H1 (cell line): ENCODE measurements around the gene DISP3. TPM values are rescaled to one million over a fixed set of nuclear protein-coding genes. Genes with fewer than 3 reads are reported as not detected.

Source experiments
- CTCF ChIA-PET: fragments of 300-600 bp; sonication (Branson Sonifier 250); formaldehyde crosslinking; loops from one replicate; lab custom pipeline; 2021; ENCODE audit not compliant: partially characterized antibody; lab: Charles Lee
- POLR2A ChIA-PET: fragments of 300-600 bp; sonication (Branson Sonifier 250); formaldehyde crosslinking; loops from one replicate; lab custom pipeline; 2021; ENCODE audit warnings: inconsistent platforms; ENCODE audit not compliant: partially characterized antibody; lab: Charles Lee
- DNase-seq, 2 experiments: peaks; one replicate each; pipeline versions ENCODE4 v3.0.0 to v3.0.0-alpha.2; 2010 to 2022; ENCODE audit warnings: low spot score in 2 of 2, low read depth in 1 of 2, mixed read lengths in 1 of 2
- FAIRE-seq: peaks from 2 replicates; lab custom pipeline; 2011; peaks lifted over from hg19 to GRCh38; lab: Jason Lieb, UNC
- H2AFZ ChIP-seq: 2 replicates; pipeline ENCODE4 v1.8.1; 2012; ENCODE audit warnings: low read length, inconsistent platforms
- H2AK5ac ChIP-seq: 2 replicates; pipeline ENCODE4 v1.6.1; 2013; ENCODE audit warnings: low read depth, low read length
- H2BK120ac ChIP-seq: replicated peaks from 2 replicates; pipeline ENCODE3; 2013; ENCODE audit warnings: low read depth, low read length, inconsistent platforms
- H2BK12ac ChIP-seq: 2 replicates; pipeline ENCODE4 v1.6.1; 2013; ENCODE audit warnings: low read depth, low read length
- H2BK15ac ChIP-seq: 2 replicates; pipeline ENCODE4 v1.6.1; 2013; ENCODE audit warnings: low read length
- H2BK20ac ChIP-seq: 2 replicates; pipeline ENCODE4 v1.6.1; 2013; ENCODE audit warnings: low read length
- H2BK5ac ChIP-seq: 2 replicates; pipeline ENCODE4 v1.6.1; 2013; ENCODE audit warnings: low read depth, low read length
- H3K14ac ChIP-seq: 2 replicates; pipeline ENCODE4 v1.6.1; 2013; ENCODE audit warnings: inconsistent platforms; ENCODE audit not compliant: insufficient read length
- H3K18ac ChIP-seq: 2 replicates; pipeline ENCODE4 v1.6.1; 2013; ENCODE audit warnings: low read length; ENCODE audit errors: extremely low read depth
- H3K23ac ChIP-seq: 2 replicates; pipeline ENCODE4 v1.6.1; 2013; ENCODE audit warnings: inconsistent platforms; ENCODE audit not compliant: insufficient read length
- H3K23me2 ChIP-seq: 2 replicates; pipeline ENCODE4 v1.6.1; 2013; ENCODE audit warnings: low read depth, low read length
- H3K27ac ChIP-seq: 2 replicates; pipeline ENCODE4 v1.6.1; 2011; ENCODE audit warnings: low read depth, low read length, inconsistent platforms
- H3K27me3 ChIP-seq, 4 experiments: replicated peaks in 1 of 4; 1 replicate in 1 of 4; 2 replicates in 3 of 4; pipeline versions ENCODE4 v1.6.1 to v1.8.1; 2011 to 2013; ENCODE audit warnings: low read length in 3 of 4, mild to moderate bottlenecking in 3 of 4, inconsistent platforms in 2 of 4, mixed read lengths in 2 of 4, moderate library complexity in 1 of 4; ENCODE audit not compliant: control insufficient read depth in 3 of 4, insufficient read depth in 3 of 4; ENCODE audit errors: extremely low read depth in 1 of 4
- H3K36me3 ChIP-seq, 4 experiments: 2 replicates each; pipeline versions ENCODE4 v1.6.1 to v1.8.1; 2011 to 2013; ENCODE audit warnings: mild to moderate bottlenecking in 4 of 4, low read length in 3 of 4, moderate library complexity in 2 of 4, control low read depth in 1 of 4, inconsistent platforms in 1 of 4; ENCODE audit not compliant: insufficient read depth in 4 of 4, control insufficient read depth in 2 of 4
- H3K4ac ChIP-seq: replicated peaks from 2 replicates; pipeline ENCODE3; 2013; ENCODE audit warnings: low read length, low read depth, mixed read lengths, inconsistent platforms; ENCODE audit not compliant: insufficient read length
- H3K4me1 ChIP-seq, 4 experiments: replicated peaks in 1 of 4; 1 replicate in 1 of 4; 2 replicates in 3 of 4; pipeline versions ENCODE4 v1.6.1 to v1.8.1; 2011 to 2013; ENCODE audit warnings: low read length in 3 of 4, inconsistent platforms in 2 of 4, mixed read lengths in 1 of 4; ENCODE audit not compliant: insufficient read depth in 4 of 4, control insufficient read depth in 3 of 4
- H3K4me2 ChIP-seq, 2 experiments: 2 replicates each; pipeline versions ENCODE4 v1.6.1 to v1.8.1; 2011 to 2013; ENCODE audit warnings: low read depth in 2 of 2, low read length in 2 of 2, control low read depth in 1 of 2, inconsistent platforms in 1 of 2, mild to moderate bottlenecking in 1 of 2; ENCODE audit not compliant: insufficient read depth in 1 of 2
- H3K4me3 ChIP-seq, 4 experiments: fragments of 200-600, 300-600 bp in 1 of 4; sonication (generic), shearing (Covaris generic), sonication (Bioruptor Twin) in 1 of 4; 2 replicates each; pipeline versions ENCODE4 v1.5.1 to v1.8.1; 2011 to 2016; ENCODE audit warnings: low read length in 4 of 4, low read depth in 3 of 4, control low read depth in 2 of 4, inconsistent platforms in 2 of 4, mild to moderate bottlenecking in 2 of 4, mixed read lengths in 1 of 4, moderate library complexity in 1 of 4; ENCODE audit not compliant: insufficient read depth in 2 of 4; ENCODE audit errors: extremely low read depth in 1 of 4
- H3K56ac ChIP-seq: replicated peaks from 2 replicates; pipeline ENCODE3; 2013; ENCODE audit warnings: low read depth, mild to moderate bottlenecking, mixed read lengths, low read length, inconsistent platforms; ENCODE audit not compliant: insufficient read length
- H3K79me1 ChIP-seq: 2 replicates; pipeline ENCODE4 v1.6.1; 2013; ENCODE audit warnings: low read depth, low read length, control low read depth
- H3K79me2 ChIP-seq, 2 experiments: 2 replicates each; pipeline versions ENCODE4 v1.6.1 to v1.8.1; 2012 to 2013; ENCODE audit warnings: low read length in 2 of 2, mild to moderate bottlenecking in 2 of 2, inconsistent platforms in 1 of 2; ENCODE audit not compliant: insufficient read depth in 2 of 2, control insufficient read depth in 1 of 2
- H3K9ac ChIP-seq, 4 experiments: replicated peaks in 1 of 4; 1 replicate in 1 of 4; 2 replicates in 3 of 4; pipeline versions ENCODE4 v1.6.1 to v1.8.1; 2011 to 2013; ENCODE audit warnings: low read depth in 3 of 4, low read length in 3 of 4, control low read depth in 2 of 4, mild to moderate bottlenecking in 2 of 4, moderate library complexity in 2 of 4, inconsistent platforms in 1 of 4; ENCODE audit errors: extremely low read depth in 1 of 4
- H3K9me3 ChIP-seq, 2 experiments: 2 replicates each; pipeline versions ENCODE4 v1.6.1 to v1.8.1; 2012 to 2013; ENCODE audit warnings: mild to moderate bottlenecking in 2 of 2, moderate library complexity in 2 of 2, control low read depth in 1 of 2, inconsistent platforms in 1 of 2, low read depth in 1 of 2, low read length in 1 of 2, mixed read lengths in 1 of 2; ENCODE audit not compliant: insufficient read depth in 2 of 2
- H4K20me1 ChIP-seq, 2 experiments: replicated peaks in 1 of 2; 2 replicates each; pipeline versions ENCODE3 to v1.8.1; 2011 to 2013; ENCODE audit warnings: inconsistent platforms in 2 of 2, low read length in 2 of 2, mild to moderate bottlenecking in 1 of 2; ENCODE audit not compliant: insufficient read depth in 2 of 2, control insufficient read depth in 1 of 2
- H4K5ac ChIP-seq: 2 replicates; pipeline ENCODE4 v1.6.1; 2013; ENCODE audit warnings: low read length, low read depth, mixed read lengths, inconsistent platforms; ENCODE audit not compliant: insufficient read length
- H4K8ac ChIP-seq: 2 replicates; pipeline ENCODE4 v1.8.0; 2013; ENCODE audit warnings: mild to moderate bottlenecking, moderate library complexity, low read length, inconsistent platforms; ENCODE audit not compliant: insufficient read depth; ENCODE audit errors: extremely low read depth
- H4K91ac ChIP-seq: replicated peaks from 2 replicates; pipeline ENCODE3; 2013; ENCODE audit warnings: low read length, mixed read lengths, inconsistent platforms; ENCODE audit not compliant: insufficient read length
- CBX5 ChIP-seq: fragments of 300-800, 300-1000 bp; sonication (generic); IDR thresholded peaks from 2 replicates; pipeline ENCODE4 v1.7.1; 2016; ENCODE audit warnings: antibody characterized with exemption, low read length, low read depth
- CTBP2 ChIP-seq: IDR thresholded peaks from 2 replicates; pipeline ENCODE4 v1.7.0; 2011; ENCODE audit warnings: borderline replicate concordance, mild to moderate bottlenecking, moderate library complexity, mixed read lengths, low read length; ENCODE audit not compliant: insufficient read depth, insufficient read length
- KDM5A ChIP-seq: fragments of 200-600 bp; IDR thresholded peaks from 2 replicates; pipeline ENCODE4 v1.7.1; 2012; ENCODE audit warnings: mild to moderate bottlenecking, low read length, inconsistent platforms, mixed read lengths
- POU5F1 ChIP-seq: IDR thresholded peaks from 2 replicates; pipeline ENCODE4 v1.6.1; 2011; ENCODE audit warnings: low read depth, mild to moderate bottlenecking, low read length, moderate library complexity
- RAD21 ChIP-seq, 2 experiments: IDR thresholded peaks in 1 of 2; conservative IDR thresholded peaks in 1 of 2; 2 replicates each; pipeline ENCODE4 v1.6.1; 2011; ENCODE audit warnings: low read depth in 2 of 2, low read length in 2 of 2, improper control_type of control experiment in 1 of 2, inconsistent platforms in 1 of 2, mild to moderate bottlenecking in 1 of 2, moderate library complexity in 1 of 2
- RNF2 ChIP-seq: fragments of 200-900, 300-1000 bp; sonication (generic); IDR thresholded peaks from 2 replicates; pipeline ENCODE4 v1.7.1; 2016; ENCODE audit warnings: borderline replicate concordance, low read depth, mild to moderate bottlenecking, antibody characterized with exemption, low read length; ENCODE audit not compliant: poor library complexity, severe bottlenecking; ENCODE audit errors: missing control alignments
- SIN3A ChIP-seq, 2 experiments: IDR thresholded peaks in 1 of 2; conservative IDR thresholded peaks in 1 of 2; 2 replicates each; pipeline ENCODE4 v1.6.1; 2011 to 2012; ENCODE audit warnings: low read length in 2 of 2, improper control_type of control experiment in 1 of 2, low read depth in 1 of 2, mild to moderate bottlenecking in 1 of 2
- WGBS, 2 experiments: shearing (Covaris generic) in 1 of 2; methylation state at CpG; one replicate each; pipeline versions ENCODE4 v1.1.6 to v1.1.7; 2013 to 2015; ENCODE audit warnings: low lambda C conversion rate in 2 of 2, mixed read lengths in 2 of 2, inconsistent platforms in 1 of 2, low coverage in 1 of 2, missing lambda C conversion rate in 1 of 2; ENCODE audit not compliant: insufficient replicate concordance in 2 of 2, insufficient coverage in 1 of 2, insufficient read length in 1 of 2; ENCODE audit errors: extremely low coverage in 1 of 2, missing lambda C conversion rate in 1 of 2; 5-methylcytosine and 5-hydroxymethylcytosine counted together
- polyA plus RNA-seq, 7 experiments: library from polyadenylated mRNA; depleted of rRNA in 3 of 7; stranded (reverse) in 5 of 7; unstranded in 2 of 7; fragments of >200 nt in 5 of 7; fragments of 200-250 nt in 2 of 7; gene quantifications; 1 replicate in 5 of 7; 2 replicates in 1 of 7; 4 replicates in 1 of 7; pipeline versions ENCODE4 v1.2.1 to v1.2.3, GENCODE V29; 2011 to 2013; ENCODE audit warnings: missing spikeins in 2 of 7, mixed read lengths in 2 of 7
- total RNA-seq: library from RNA; stranded (reverse); fragmentation: NEBNext Ultra II Directional; extraction: Animal tissue kit (Norgen Biotek cat#: 25700); gene quantifications from 2 replicates; pipeline ENCODE4 v1.2.1, GENCODE V29; 2021
- TF ChIP-seq, protein P1 (sequence below): IDR thresholded peaks from 2 replicates; pipeline ENCODE4 v1.6.1; 2012; ENCODE audit warnings: low read length, inconsistent platforms

DISP3 gene
- total and polyA plus RNA-seq, 2 of the 8 experiments (the other 6 are each of a cell fraction or from before 2014, with no cell fraction given), result 3.4 to 4.6 TPM

DNA sequence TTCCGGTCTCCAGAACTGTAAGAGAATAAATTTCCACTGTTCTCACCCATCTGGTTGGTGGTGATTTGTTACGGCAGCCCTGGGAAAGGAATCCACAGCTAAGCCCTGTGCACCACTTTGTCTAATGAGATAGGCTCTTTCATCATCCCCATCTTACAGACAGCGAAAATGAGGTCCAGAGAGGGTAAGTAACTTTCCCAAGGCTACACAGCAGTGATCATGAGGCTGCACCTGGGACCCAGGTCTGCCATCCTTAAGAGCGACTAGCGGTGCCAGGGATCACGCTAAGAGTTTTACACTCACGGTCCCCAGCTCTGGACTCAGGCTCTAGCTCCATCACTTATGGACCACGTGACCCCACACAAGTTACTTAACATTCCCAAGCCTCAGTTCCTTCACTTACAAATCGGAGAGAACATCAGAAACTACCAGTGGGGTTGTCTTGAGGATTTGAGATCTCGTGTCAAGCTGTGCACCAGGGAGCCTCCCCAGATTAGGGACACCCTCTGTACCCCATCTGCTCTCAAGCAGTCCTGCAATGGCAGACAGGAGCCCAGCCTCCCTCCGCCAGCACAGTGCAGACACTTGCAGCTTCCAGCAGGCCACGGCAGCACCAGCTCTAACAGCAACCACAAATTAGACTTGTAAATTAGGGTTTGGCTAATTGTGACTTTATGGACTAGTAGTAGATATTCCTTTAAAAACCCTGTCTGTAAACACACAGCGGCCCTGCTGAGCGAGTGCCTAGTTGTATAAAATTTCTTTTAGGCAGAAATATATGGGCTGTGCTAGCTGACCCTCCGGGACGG is 87.3 kb downstream of the DISP3 start:
- Histone ChIP-seq H4K8ac (no peak overlapping the region), H3K27ac (no peak overlapping the region; the same call in 1 of the 2 replicates), H4K5ac (no peak overlapping the region), H3K9me3 (no peaks in the 10 kb centered on the region), H2AFZ (no peak overlapping the region), H2BK120ac (no peak overlapping the region), H3K79me2 (no peaks in the 10 kb centered on the region), H2BK5ac (no peak overlapping the region; the same call in 1 of the 2 replicates), H3K4me3 (no peak overlapping the region), H3K79me1 (no peaks in the 10 kb centered on the region), H3K14ac (no peak overlapping the region), H3K9ac (no peak overlapping the region), H3K4ac (no peak overlapping the region), H2BK20ac (no peak overlapping the region), H3K18ac (peak overlapping the region; percentile 19; the same call in 1 of the 2 replicates), H3K4me2 (no peak overlapping the region), H3K23me2 (no peaks in the 10 kb centered on the region), H3K56ac (no peak overlapping the region), H3K23ac (no peak overlapping the region), H3K27me3 (no peaks in the 10 kb centered on the region), H4K20me1 (no peaks in the 10 kb centered on the region), H2BK12ac (no peak overlapping the region), H4K91ac (no peak overlapping the region), H2BK15ac (no peak overlapping the region), H3K36me3 (no peaks in the 10 kb centered on the region), H3K4me1 (no peaks in the 10 kb centered on the region; a peak in 1 of 7 replicates), H2AK5ac (no peak overlapping the region)
- no peak for DNase-seq
- ChIA-PET POLR2A (no interaction called here), CTCF (interaction anchor here (1.0 to 1.9 kb wide), 5 partner anchors 10 to 246 kb away, joined by 3 to 5 read pairs (median 3); no protein-coding TSS in a partner anchor)
- 91% methylated on average over 16 of the region's 16 CpGs; no CpG with 5 or more reads in 1 of the 2 experiments for WGBS, 2 experiments
- no peak for FAIRE-seq
- TF ChIP-seq POU5F1, result no peak
- TF ChIP-seq RNF2, result no peak
- TF ChIP-seq, protein P1, sequence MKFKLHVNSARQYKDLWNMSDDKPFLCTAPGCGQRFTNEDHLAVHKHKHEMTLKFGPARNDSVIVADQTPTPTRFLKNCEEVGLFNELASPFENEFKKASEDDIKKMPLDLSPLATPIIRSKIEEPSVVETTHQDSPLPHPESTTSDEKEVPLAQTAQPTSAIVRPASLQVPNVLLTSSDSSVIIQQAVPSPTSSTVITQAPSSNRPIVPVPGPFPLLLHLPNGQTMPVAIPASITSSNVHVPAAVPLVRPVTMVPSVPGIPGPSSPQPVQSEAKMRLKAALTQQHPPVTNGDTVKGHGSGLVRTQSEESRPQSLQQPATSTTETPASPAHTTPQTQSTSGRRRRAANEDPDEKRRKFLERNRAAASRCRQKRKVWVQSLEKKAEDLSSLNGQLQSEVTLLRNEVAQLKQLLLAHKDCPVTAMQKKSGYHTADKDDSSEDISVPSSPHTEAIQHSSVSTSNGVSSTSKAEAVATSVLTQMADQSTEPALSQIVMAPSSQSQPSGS, result no peak
- TF ChIP-seq SIN3A (conservative IDR thresholded peaks at IDR 0.05 in 1 of 2, IDR thresholded peaks at IDR 0.05 in 1 of 2; ENCODE audit: low read depth in 1 of 2, low read length in 2 of 2), result no peak
- TF ChIP-seq CBX5, result no peak
- no peak for TF ChIP-seq RAD21 (IDR thresholded peaks at IDR 0.05 in 1 of 2, conservative IDR thresholded peaks at IDR 0.05 in 1 of 2; ENCODE audit: low read depth in 2 of 2, low read length in 2 of 2)
- no peak for TF ChIP-seq CTBP2
- TF ChIP-seq KDM5A, result no peak
